Panc1 (cell line): ENCODE measurements around the gene ACAD8. TPM values are rescaled to one million over a fixed set of nuclear protein-coding genes. Genes with fewer than 3 reads are reported as not detected.

Experiments
- ATAC-seq: fragments of 200-7000 bp; cut with Tn5 transposase; 2 replicates; pipeline ENCODE4 v1.9.1; 2020; ENCODE audit warnings: mild to moderate bottlenecking, moderate library complexity
- BruUV-seq: library from RNA; stranded (reverse); fragments of 400-500 nt; replicated peaks from 2 replicates; lab custom pipeline; 2021; lab: Mats Ljungman, UMichigan
- CTCF ChIA-PET: fragments of 300-600 bp; sonication (Branson Sonifier 250); formaldehyde crosslinking; loops from one replicate; lab custom pipeline; 2022; ENCODE audit warnings: antibody characterized with exemption; lab: Charles Lee
- POLR2A ChIA-PET: fragments of 300-600 bp; sonication (Branson Sonifier 250); formaldehyde crosslinking; loops from one replicate; lab custom pipeline; 2022; ENCODE audit warnings: antibody characterized with exemption; lab: Charles Lee
- DNase-seq: peaks from one replicate; pipeline ENCODE4 v3.0.0-alpha.2; 2010; ENCODE audit warnings: low read depth, low spot score
- H3K27ac ChIP-seq: 2 replicates; pipeline ENCODE4 v1.5.1; 2011; ENCODE audit warnings: mild to moderate bottlenecking, low read length, inconsistent platforms
- H3K27me3 ChIP-seq: fragments of 200-500 bp; sonication (Bioruptor generic); 2 replicates; pipeline ENCODE4 v1.6.0; 2014; ENCODE audit warnings: low read length, inconsistent platforms; ENCODE audit not compliant: control insufficient read depth, insufficient read depth
- H3K36me3 ChIP-seq: fragments of 200-500 bp; sonication (Bioruptor generic); 2 replicates; pipeline ENCODE4 v1.5.1; 2014; ENCODE audit warnings: inconsistent platforms, mild to moderate bottlenecking, low read length, moderate library complexity; ENCODE audit not compliant: control insufficient read depth, insufficient read depth
- H3K4me1 ChIP-seq: 2 replicates; pipeline ENCODE4 v1.5.1; 2011; ENCODE audit warnings: inconsistent platforms, mild to moderate bottlenecking, low read length, moderate library complexity; ENCODE audit not compliant: control insufficient read depth, insufficient read depth
- H3K4me3 ChIP-seq, 2 experiments: 2 replicates each; pipeline ENCODE4 v1.5.1; 2011 to 2012; ENCODE audit warnings: low read depth in 2 of 2, low read length in 2 of 2, mild to moderate bottlenecking in 2 of 2, inconsistent platforms in 1 of 2, moderate library complexity in 1 of 2
- H3K9me3 ChIP-seq: fragments of 200-500 bp; sonication (Bioruptor generic); 2 replicates; pipeline ENCODE4 v1.5.1; 2014; ENCODE audit warnings: low read depth, mild to moderate bottlenecking, inconsistent platforms, low read length, moderate library complexity; ENCODE audit not compliant: control insufficient read depth, insufficient read depth
- CTCF ChIP-seq: fragments of 450-650 bp; IDR thresholded peaks from 2 replicates; pipeline ENCODE4 v1.5.1; 2017; ENCODE audit warnings: mild to moderate bottlenecking
- POLR2AphosphoS5 ChIP-seq: IDR thresholded peaks from 2 replicates; pipeline ENCODE4 v1.6.1; 2012; ENCODE audit warnings: mild to moderate bottlenecking, low read depth, low read length, moderate library complexity
- REST ChIP-seq, 2 experiments: IDR thresholded peaks; 2 replicates each; pipeline ENCODE4 v1.6.1; 2011 to 2012; ENCODE audit warnings: low read depth in 2 of 2, control low read depth in 1 of 2, low read length in 1 of 2, mild to moderate bottlenecking in 1 of 2, moderate library complexity in 1 of 2; ENCODE audit not compliant: insufficient read depth in 1 of 2
- SIN3A ChIP-seq: IDR thresholded peaks from 2 replicates; pipeline ENCODE4 v1.6.1; 2012; ENCODE audit warnings: low read depth, mild to moderate bottlenecking, low read length, moderate library complexity, borderline replicate concordance; ENCODE audit not compliant: insufficient read depth
- TCF7L2 ChIP-seq: IDR thresholded peaks from 2 replicates; pipeline ENCODE4 v1.6.1; 2011; ENCODE audit warnings: mild to moderate bottlenecking, low read depth, low read length, inconsistent platforms
- in situ Hi-C: cut with HindIII; loops from 2 replicates; pipeline ENCODE4 v1.10.0; 2016; ENCODE audit warnings: low sequenced_read_pairs, low pct_unique_long_range_greater_than_20kb
- intact Hi-C: fragments of 100-400 bp; cut with micrococcal nuclease; formaldehyde crosslinking; loops from one replicate; pipeline ENCODE4 v1.10.0; 2022; ENCODE audit not compliant: unreplicated experiment
- total RNA-seq: library from RNA; stranded (reverse); gene quantifications from one replicate; pipeline ENCODE4 v1.2.1, GENCODE V29; 2021; ENCODE audit not compliant: unreplicated experiment

Gene ACAD8
- total RNA-seq, 1 experiment from 2014 or later: 28.4 TPM

- no peak for ATAC-seq
- DNase-seq: no peak
- TF ChIP-seq REST (IDR thresholded peaks at IDR 0.05; ENCODE audit: insufficient read depth in 1 of 2, low read depth in 2 of 2, low read length in 1 of 2): no peak
- Histone ChIP-seq H3K4me1 (no peaks in the 10 kb centered on the region), H3K4me3 (no peak overlapping the region), H3K9me3 (no peaks in the 10 kb centered on the region), H3K27me3 (no peaks in the 10 kb centered on the region), H3K27ac (no peak overlapping the region), H3K36me3 (no peaks in the 10 kb centered on the region; the same call in 1 of the 2 replicates)
- BruUV-seq: no TSS peak
- intact Hi-C loops: no loop called here
- in situ Hi-C loops: no loop called here
- CTCF ChIA-PET: no interaction called here
- POLR2A ChIA-PET: no interaction called here
Measured at GRCh38 chr11:134242376-134242775, 11.0 kb upstream of the ACAD8 start.

- ChIA-PET POLR2A (interaction anchor here (1.4 kb wide), 1 partner anchor 10 kb away, joined by 3 read pairs; no protein-coding TSS in a partner anchor), CTCF (interaction anchor here (0.5 kb wide), 1 partner anchor 46 kb away, joined by 5 read pairs; no protein-coding TSS in a partner anchor)
- no TSS peak for BruUV-seq
- no peaks in the 10 kb centered on the region for H3K27me3 ChIP-seq
- in situ Hi-C loops (no loop called here), intact Hi-C loops (no loop called here)
- ATAC-seq: no peak
- no peaks in the 10 kb centered on the region; the same call in 1 of the 2 replicates for H3K36me3 ChIP-seq
- no peak for TF ChIP-seq SIN3A
- no peak for TF ChIP-seq REST (IDR thresholded peaks at IDR 0.05; ENCODE audit: insufficient read depth in 1 of 2, low read depth in 2 of 2, low read length in 1 of 2)
- TF ChIP-seq TCF7L2: no peak
- TF ChIP-seq POLR2AphosphoS5: no peak
- TF ChIP-seq CTCF: no peak
- DNase-seq: no peak
- H3K4me3 ChIP-seq: no peak overlapping the region
- H3K27ac ChIP-seq: no peak overlapping the region
- H3K9me3 ChIP-seq: no peaks in the 10 kb centered on the region
- no peaks in the 10 kb centered on the region for H3K4me1 ChIP-seq
Measured at GRCh38 chr11:134243913-134244312, 9.5 kb upstream of the ACAD8 start.
